Endothelial cell of hepatic sinusoid (primary cell): Measurements from ENCODE around the gene RASAL2.

Experiments
- in situ Hi-C: cut with HindIII; loops from 2 replicates; pipeline ENCODE4 v1.10.0; 2017; ENCODE audit warnings: low sequenced_read_pairs

RASAL2 gene

GRCh38 chr1:178330153-178330552 lies 236.2 kb downstream of the RASAL2 start:
- in situ Hi-C loops, result no loop called here

- in situ Hi-C loops, result no loop called here
Observed at GRCh38 chr1:178330848-178331497, 237.1 kb downstream of the RASAL2 start.

- in situ Hi-C loops, result no loop called here
Observed at GRCh38 chr1:178335426-178335825, 241.5 kb downstream of the RASAL2 start.

- in situ Hi-C loops, result no loop called here
Observed at GRCh38 chr1:178337091-178337706, 243.3 kb downstream of the RASAL2 start.

GRCh38 chr1:178339834-178340233 lies 245.9 kb downstream of the RASAL2 start:
- in situ Hi-C loops, result no loop called here

- in situ Hi-C loops, result no loop called here
Observed at GRCh38 chr1:178341261-178341956, 247.5 kb downstream of the RASAL2 start.

- in situ Hi-C loops, result no loop called here
Observed at GRCh38 chr1:178342745-178343144, 248.8 kb downstream of the RASAL2 start.

- in situ Hi-C loops, result no loop called here
Observed at GRCh38 chr1:178344513-178345091, 250.7 kb downstream of the RASAL2 start.

- in situ Hi-C loops, result no loop called here
Observed at GRCh38 chr1:178345238-178345637, 251.3 kb downstream of the RASAL2 start.

GRCh38 chr1:178345807-178346206 lies 251.9 kb downstream of the RASAL2 start:
- in situ Hi-C loops, result no loop called here

- in situ Hi-C loops, result loop anchor here (5.0 kb wide), 1 partner anchor 72 kb away; no protein-coding TSS in a partner anchor
Observed at GRCh38 chr1:178349801-178350200, 255.9 kb downstream of the RASAL2 start.

GRCh38 chr1:178351911-178352310 lies 258.0 kb downstream of the RASAL2 start:
- in situ Hi-C loops, result loop anchor here (5.0 kb wide), 1 partner anchor 70 kb away; no protein-coding TSS in a partner anchor

- in situ Hi-C loops, result loop anchor here (5.0 kb wide), 1 partner anchor 69 kb away; no protein-coding TSS in a partner anchor
Observed at GRCh38 chr1:178352790-178353416, 259.0 kb downstream of the RASAL2 start.

GRCh38 chr1:178353524-178353923 lies 259.6 kb downstream of the RASAL2 start:
- in situ Hi-C loops, result loop anchor here (5.0 kb wide), 1 partner anchor 69 kb away; no protein-coding TSS in a partner anchor

GRCh38 chr1:178354816-178355215 lies 260.9 kb downstream of the RASAL2 start:
- in situ Hi-C loops, result loop anchor here (5.0 kb wide), 1 partner anchor 67 kb away; no protein-coding TSS in a partner anchor

- in situ Hi-C loops, result no loop called here
Observed at GRCh38 chr1:178356299-178356698, 262.4 kb downstream of the RASAL2 start.

- in situ Hi-C loops, result no loop called here
Observed at GRCh38 chr1:178358456-178358855, 264.6 kb downstream of the RASAL2 start.

GRCh38 chr1:178360421-178360820 lies 266.5 kb downstream of the RASAL2 start:
- in situ Hi-C loops, result no loop called here

GRCh38 chr1:178361847-178362246 lies 267.9 kb downstream of the RASAL2 start:
- in situ Hi-C loops, result no loop called here

GRCh38 chr1:178362747-178363146 lies 268.8 kb downstream of the RASAL2 start:
- in situ Hi-C loops, result no loop called here

GRCh38 chr1:178364782-178365181 lies 270.9 kb downstream of the RASAL2 start:
- in situ Hi-C loops, result no loop called here
